Lower leg skin (tissue), 3 donors: ENCODE data around the gene CKAP2.
"Not testable (repeated sequence)": the region's sequence is repeated elsewhere in the genome, so short reads cannot be mapped to it uniquely, and the experiment has no call there.

Experiments
- POLR2A ChIP-seq, 2 donors: fragments of 450-650 bp; IDR thresholded peaks; one replicate each; pipeline ENCODE4 v1.6.1; 2016 to 2017; ENCODE audit warnings: antibody characterized with exemption in 2 of 2, mild to moderate bottlenecking in 1 of 2, moderate library complexity in 1 of 2
- TF ChIP-seq, protein P1 (sequence below), 3 donors: fragments of 450-650 bp; IDR thresholded peaks; one replicate each; pipeline ENCODE4 v1.5.1; 2016; ENCODE audit warnings: antibody characterized with exemption in 3 of 3, mild to moderate bottlenecking in 3 of 3, moderate library complexity in 2 of 3

DNA sequence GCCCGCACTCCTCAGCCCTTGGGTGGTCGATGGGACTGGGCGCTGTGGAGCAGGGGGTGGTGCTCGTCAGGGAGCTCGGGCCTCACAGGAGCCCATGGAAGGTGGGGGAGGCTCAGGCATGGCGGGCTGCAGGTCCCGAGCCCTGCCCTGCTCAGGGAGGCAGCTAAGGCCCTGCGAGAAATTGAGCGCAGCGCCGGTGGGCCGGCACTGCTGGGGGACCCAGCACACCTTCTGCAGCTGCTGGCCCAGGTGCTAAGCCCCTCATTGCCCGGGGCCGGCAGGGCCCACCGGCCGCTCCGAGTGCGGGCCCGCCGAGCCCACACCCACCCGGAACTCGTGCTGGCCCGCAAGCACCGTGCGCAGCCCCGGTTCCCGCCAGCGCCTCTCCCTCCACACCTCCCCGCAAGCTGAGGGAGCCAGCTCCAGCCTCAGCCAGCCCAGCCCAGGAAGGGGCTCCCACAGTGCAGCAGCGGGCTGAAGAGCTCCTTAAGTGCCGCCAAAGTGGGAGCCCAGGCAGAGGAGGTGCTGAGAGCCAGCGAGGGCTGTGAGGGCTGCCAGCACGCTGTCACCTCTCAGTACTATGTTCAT is 47.1 kb upstream of the CKAP2 start:
- TF ChIP-seq, protein P1, sequence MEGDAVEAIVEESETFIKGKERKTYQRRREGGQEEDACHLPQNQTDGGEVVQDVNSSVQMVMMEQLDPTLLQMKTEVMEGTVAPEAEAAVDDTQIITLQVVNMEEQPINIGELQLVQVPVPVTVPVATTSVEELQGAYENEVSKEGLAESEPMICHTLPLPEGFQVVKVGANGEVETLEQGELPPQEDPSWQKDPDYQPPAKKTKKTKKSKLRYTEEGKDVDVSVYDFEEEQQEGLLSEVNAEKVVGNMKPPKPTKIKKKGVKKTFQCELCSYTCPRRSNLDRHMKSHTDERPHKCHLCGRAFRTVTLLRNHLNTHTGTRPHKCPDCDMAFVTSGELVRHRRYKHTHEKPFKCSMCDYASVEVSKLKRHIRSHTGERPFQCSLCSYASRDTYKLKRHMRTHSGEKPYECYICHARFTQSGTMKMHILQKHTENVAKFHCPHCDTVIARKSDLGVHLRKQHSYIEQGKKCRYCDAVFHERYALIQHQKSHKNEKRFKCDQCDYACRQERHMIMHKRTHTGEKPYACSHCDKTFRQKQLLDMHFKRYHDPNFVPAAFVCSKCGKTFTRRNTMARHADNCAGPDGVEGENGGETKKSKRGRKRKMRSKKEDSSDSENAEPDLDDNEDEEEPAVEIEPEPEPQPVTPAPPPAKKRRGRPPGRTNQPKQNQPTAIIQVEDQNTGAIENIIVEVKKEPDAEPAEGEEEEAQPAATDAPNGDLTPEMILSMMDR (IDR thresholded peaks at IDR 0.05) = not testable (repeated sequence)
- not testable (repeated sequence) for TF ChIP-seq POLR2A (IDR thresholded peaks at IDR 0.05)
